T-helper 17 cell (primary cell): ENCODE results near the gene NCOA7. TPM values are rescaled to one million over a fixed set of nuclear protein-coding genes. Genes with fewer than 3 reads are reported as not detected.
"Not testable (repeated sequence)": the region's sequence is repeated elsewhere in the genome, so short reads cannot be mapped to it uniquely, and the experiment has no call there.

ENCODE experiments used
- ATAC-seq: fragments of 150-1000 bp; cut with Tn5 transposase; 2 replicates; pipeline ENCODE4 v1.10.0; 2021; ENCODE audit warnings: mild to moderate bottlenecking, moderate library complexity
- DNase-seq, 3 donors: peaks; one replicate each; pipeline versions ENCODE4 v3.0.0 to v3.0.0-alpha.2; 2020 to 2021
- H3K9me3 ChIP-seq: one replicate; pipeline ENCODE4 v1.7.0; 2013; ENCODE audit warnings: low read length, mild to moderate bottlenecking; ENCODE audit not compliant: control insufficient read depth, poor library complexity, severe bottlenecking
- H3K27ac Mint-ChIP-seq: one replicate; pipeline ENCODE4 v1.8.0; 2022; ENCODE audit warnings: mild to moderate bottlenecking, moderate library complexity, mixed read lengths
- H3K27me3 Mint-ChIP-seq: one replicate; pipeline ENCODE4 v1.8.0; 2022; ENCODE audit warnings: mixed read lengths
- H3K36me3 Mint-ChIP-seq: one replicate; pipeline ENCODE4 v1.8.0; 2022; ENCODE audit warnings: low read depth, mixed read lengths
- H3K4me1 Mint-ChIP-seq: one replicate; pipeline ENCODE4 v1.8.0; 2022; ENCODE audit warnings: mild to moderate bottlenecking, mixed read lengths
- H3K4me3 Mint-ChIP-seq: one replicate; pipeline ENCODE4 v1.8.0; 2022; ENCODE audit warnings: mild to moderate bottlenecking, moderate library complexity, mixed read lengths
- total RNA-seq, 4 donors: library from RNA in 2 of 4; stranded (reverse) in 2 of 4; gene quantifications; one replicate each; pipeline ENCODE4 v1.2.3 and lab custom pipeline; 2022 to 2026

Gene NCOA7
- total RNA-seq, 2 donors from 2014 or later: 49.5 to 62.4 TPM

GRCh38 chr6:125832391-125833117, 41.8 kb downstream of the NCOA7 start:
- H3K27ac Mint-ChIP-seq: peak overlapping the region; percentile 92
- H3K27me3 Mint-ChIP-seq: no peaks in the 10 kb centered on the region

GRCh38 chr6:125834348-125834747, 43.6 kb downstream of the NCOA7 start:
- Mint-ChIP-seq H3K4me1 (peaks cover 56% of the 10 kb centered on the region), H3K27ac (peak overlapping the region; percentile 92), H3K27me3 (no peaks in the 10 kb centered on the region), H3K36me3 (peaks cover 7% of the 10 kb centered on the region), H3K4me3 (peak overlapping the region; percentile 83)
- no peaks in the 10 kb centered on the region for H3K9me3 ChIP-seq
- peak; percentile 85 for ATAC-seq
- no peak for DNase-seq

More at GRCh38 chr6:125832391-125833117, 41.8 kb downstream of the NCOA7 start:
- H3K36me3 Mint-ChIP-seq: peaks cover 7% of the 10 kb centered on the region
- H3K4me3 Mint-ChIP-seq: peak overlapping the region; percentile 89
- H3K9me3 ChIP-seq: no peaks in the 10 kb centered on the region
- DNase-seq: no peak
- peaks cover 59% of the 10 kb centered on the region for H3K4me1 Mint-ChIP-seq
- ATAC-seq: no peak

GRCh38 chr6:125835221-125835744, 44.5 kb downstream of the NCOA7 start:
- Mint-ChIP-seq H3K27me3 (no peaks in the 10 kb centered on the region), H3K4me3 (no peak overlapping the region), H3K27ac (peak overlapping the region; percentile 92), H3K4me1 (peaks cover 47% of the 10 kb centered on the region), H3K36me3 (peaks cover 7% of the 10 kb centered on the region)
- ATAC-seq: no peak
- no peaks in the 10 kb centered on the region for H3K9me3 ChIP-seq
- DNase-seq: no peak

- DNase-seq (no peak), ATAC-seq (no peak)
- no peaks in the 10 kb centered on the region for H3K9me3 ChIP-seq
- H3K4me1 Mint-ChIP-seq: peaks cover 38% of the 10 kb centered on the region
- H3K27ac Mint-ChIP-seq: peak overlapping the region; percentile 16
- no peaks in the 10 kb centered on the region for H3K27me3 Mint-ChIP-seq
- no peak overlapping the region for H3K4me3 Mint-ChIP-seq
- H3K36me3 Mint-ChIP-seq: peaks cover 7% of the 10 kb centered on the region
These were observed 45.7 kb downstream of the NCOA7 start for GRCh38 chr6:125836466-125836865.

DNA sequence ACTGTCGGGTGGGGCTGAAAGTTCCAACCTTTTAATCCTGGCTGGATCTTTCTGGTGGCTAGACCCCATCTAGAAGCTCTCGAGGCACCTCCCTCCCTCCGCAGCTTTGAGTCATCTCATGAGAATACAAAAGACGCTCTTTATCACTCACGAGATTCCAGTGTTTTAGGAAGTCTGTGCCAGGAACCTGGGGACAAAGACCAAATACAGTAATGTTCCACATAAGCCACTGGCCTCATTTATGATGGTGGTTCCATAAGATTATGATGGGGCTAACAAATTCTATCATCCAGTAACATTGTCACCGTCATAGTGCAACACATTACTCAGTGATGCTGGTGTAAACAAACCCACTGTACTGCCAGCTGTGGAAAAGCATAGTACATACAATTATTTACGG, 48.7 kb downstream of the NCOA7 start:
- H3K27ac Mint-ChIP-seq: no peak overlapping the region
- DNase-seq (no peak), ATAC-seq (no peak)
- no peaks in the 10 kb centered on the region for H3K9me3 ChIP-seq
- no peaks in the 10 kb centered on the region for H3K27me3 Mint-ChIP-seq
- no peak overlapping the region for H3K4me3 Mint-ChIP-seq
- H3K36me3 Mint-ChIP-seq: peaks cover 4% of the 10 kb centered on the region
- peaks cover 28% of the 10 kb centered on the region for H3K4me1 Mint-ChIP-seq

GRCh38 chr6:125839879-125840278, 49.1 kb downstream of the NCOA7 start:
- no peak overlapping the region for H3K27ac Mint-ChIP-seq

GRCh38 chr6:125841356-125842090, 50.8 kb downstream of the NCOA7 start:
- Mint-ChIP-seq H3K27ac (no peak overlapping the region), H3K36me3 (peaks cover 6% of the 10 kb centered on the region), H3K4me1 (peaks cover 29% of the 10 kb centered on the region), H3K27me3 (no peaks in the 10 kb centered on the region), H3K4me3 (no peak overlapping the region)
- ATAC-seq (no peak), DNase-seq (no peak)
- no peaks in the 10 kb centered on the region for H3K9me3 ChIP-seq

More at GRCh38 chr6:125839879-125840278, 49.1 kb downstream of the NCOA7 start:
- Mint-ChIP-seq H3K4me1 (peaks cover 26% of the 10 kb centered on the region), H3K27me3 (no peaks in the 10 kb centered on the region), H3K4me3 (no peak overlapping the region), H3K36me3 (peaks cover 4% of the 10 kb centered on the region)
- H3K9me3 ChIP-seq: no peaks in the 10 kb centered on the region
- DNase-seq (no peak), ATAC-seq (no peak)

DNA sequence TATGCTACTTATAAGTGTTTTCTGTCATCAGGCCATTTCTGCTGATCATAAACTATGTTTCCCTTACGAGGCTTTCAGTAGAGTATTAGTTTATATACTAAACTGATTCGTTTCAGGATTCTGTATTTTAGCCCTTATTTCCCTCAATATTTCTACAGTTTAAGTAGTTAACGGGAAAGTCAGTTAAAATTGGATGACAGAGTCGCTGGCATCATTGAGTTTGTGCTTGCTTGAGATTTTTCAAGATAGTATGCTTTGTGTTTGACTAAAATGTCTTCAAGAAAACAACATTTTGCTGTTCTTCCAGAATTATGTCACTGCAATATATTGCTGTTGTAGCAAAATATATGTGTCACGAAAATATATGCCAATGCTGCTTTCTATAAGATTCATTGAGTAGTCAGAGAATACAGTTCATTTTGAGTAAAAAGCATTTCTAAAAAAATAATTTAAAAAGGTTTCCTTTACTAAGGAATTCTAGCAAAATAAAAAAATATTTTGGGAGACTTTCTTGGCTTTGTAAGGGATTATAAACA, 51.4 kb downstream of the NCOA7 start:
- Mint-ChIP-seq H3K4me1 (peaks cover 29% of the 10 kb centered on the region), H3K36me3 (peaks cover 6% of the 10 kb centered on the region), H3K27ac (no peak overlapping the region), H3K4me3 (no peak overlapping the region), H3K27me3 (no peaks in the 10 kb centered on the region)
- H3K9me3 ChIP-seq: no peaks in the 10 kb centered on the region
- ATAC-seq: no peak
- no peak for DNase-seq

DNA sequence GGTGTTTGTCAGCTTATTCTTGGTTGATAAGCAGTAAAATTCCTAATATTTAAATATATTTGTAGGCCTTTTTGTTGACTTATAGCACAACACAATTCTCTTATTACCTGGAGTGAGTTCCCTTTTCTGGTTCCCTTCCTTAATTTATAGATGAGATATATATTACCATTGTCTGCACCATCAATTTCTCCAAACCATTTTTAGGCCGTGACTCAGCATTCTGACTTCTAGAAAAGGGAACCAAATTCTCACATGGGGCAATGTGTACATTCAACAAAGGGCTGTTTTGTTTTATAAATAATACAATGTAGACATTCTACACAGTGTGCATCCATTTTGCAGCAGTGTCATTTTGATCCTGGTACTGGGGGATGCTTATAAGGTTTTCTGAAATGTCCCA, 52.8 kb downstream of the NCOA7 start:
- Mint-ChIP-seq H3K4me3 (no peak overlapping the region), H3K4me1 (peaks cover 22% of the 10 kb centered on the region), H3K27ac (no peak overlapping the region), H3K27me3 (no peaks in the 10 kb centered on the region), H3K36me3 (peaks cover 2% of the 10 kb centered on the region)
- DNase-seq: no peak
- no peak for ATAC-seq
- H3K9me3 ChIP-seq: no peaks in the 10 kb centered on the region

GRCh38 chr6:125844989-125845388, 54.2 kb downstream of the NCOA7 start:
- ATAC-seq (no peak), DNase-seq (no peak)
- Mint-ChIP-seq H3K27ac (no peak overlapping the region), H3K4me3 (no peak overlapping the region), H3K36me3 (peaks cover 2% of the 10 kb centered on the region), H3K27me3 (no peaks in the 10 kb centered on the region), H3K4me1 (peaks cover 22% of the 10 kb centered on the region)
- H3K9me3 ChIP-seq: no peaks in the 10 kb centered on the region

- H3K4me1 Mint-ChIP-seq: peaks cover 25% of the 10 kb centered on the region
- no peak for DNase-seq
- no peaks in the 10 kb centered on the region for H3K27me3 Mint-ChIP-seq
- H3K4me3 Mint-ChIP-seq: no peak overlapping the region
- H3K9me3 ChIP-seq: no peaks in the 10 kb centered on the region
- peaks cover 2% of the 10 kb centered on the region for H3K36me3 Mint-ChIP-seq
- ATAC-seq: no peak
- no peak overlapping the region for H3K27ac Mint-ChIP-seq
These were observed 55.7 kb downstream of the NCOA7 start for GRCh38 chr6:125846292-125847024.

- H3K36me3 Mint-ChIP-seq, H3K27me3 Mint-ChIP-seq, H3K27ac Mint-ChIP-seq, DNase-seq, H3K9me3 ChIP-seq, ATAC-seq, H3K4me3 Mint-ChIP-seq: not testable (repeated sequence)
- H3K4me1 Mint-ChIP-seq: peaks cover 30% of the 10 kb centered on the region
These were observed 57.5 kb downstream of the NCOA7 start for GRCh38 chr6:125848286-125848685.

- H3K4me1 Mint-ChIP-seq: peaks cover 28% of the 10 kb centered on the region
- ATAC-seq: no peak
- H3K27me3 Mint-ChIP-seq: no peaks in the 10 kb centered on the region
These were observed 59.6 kb downstream of the NCOA7 start for GRCh38 chr6:125850361-125850760.

More at GRCh38 chr6:125850361-125850760, 59.6 kb downstream of the NCOA7 start:
- Mint-ChIP-seq H3K36me3 (peaks cover 5% of the 10 kb centered on the region), H3K27ac (no peak overlapping the region), H3K4me3 (no peak overlapping the region)
- no peaks in the 10 kb centered on the region for H3K9me3 ChIP-seq
- DNase-seq: no peak
